ENCODE results near the gene ERGIC1.
A peak's percentile ranks its signal among the peaks of the same experiment; 100 is the strongest.
"Not testable (repeated sequence)": the region's sequence is repeated elsewhere in the genome, so short reads cannot be mapped to it uniquely, and the experiment has no call there.

The ERGIC1 gene

DNA sequence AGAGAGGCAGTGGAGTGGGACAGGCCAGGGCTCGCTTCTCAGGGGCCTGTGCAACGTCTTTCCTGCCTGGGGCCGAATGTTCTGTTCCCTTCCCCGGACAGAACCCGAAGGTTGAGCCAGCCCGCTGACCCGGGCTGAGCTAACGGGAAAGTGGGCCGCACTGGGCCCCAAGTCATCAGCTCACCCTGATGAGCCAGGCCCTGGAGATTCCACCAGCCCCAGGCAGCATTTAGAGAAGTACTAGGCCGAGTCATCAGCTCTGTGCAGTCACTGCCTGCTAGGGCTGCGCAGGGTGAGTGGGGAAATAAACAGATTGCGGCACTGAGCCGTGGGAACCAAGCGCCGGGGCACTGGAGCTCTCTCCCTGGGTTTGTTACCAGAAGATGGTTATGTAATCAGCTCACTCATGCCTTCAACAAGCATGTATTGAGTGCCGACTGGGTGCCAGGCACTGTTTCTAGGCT, 33.9 kb upstream of the ERGIC1 start:
- no peak for DNase-seq (ENCODE audit: low spot score)

DNA sequence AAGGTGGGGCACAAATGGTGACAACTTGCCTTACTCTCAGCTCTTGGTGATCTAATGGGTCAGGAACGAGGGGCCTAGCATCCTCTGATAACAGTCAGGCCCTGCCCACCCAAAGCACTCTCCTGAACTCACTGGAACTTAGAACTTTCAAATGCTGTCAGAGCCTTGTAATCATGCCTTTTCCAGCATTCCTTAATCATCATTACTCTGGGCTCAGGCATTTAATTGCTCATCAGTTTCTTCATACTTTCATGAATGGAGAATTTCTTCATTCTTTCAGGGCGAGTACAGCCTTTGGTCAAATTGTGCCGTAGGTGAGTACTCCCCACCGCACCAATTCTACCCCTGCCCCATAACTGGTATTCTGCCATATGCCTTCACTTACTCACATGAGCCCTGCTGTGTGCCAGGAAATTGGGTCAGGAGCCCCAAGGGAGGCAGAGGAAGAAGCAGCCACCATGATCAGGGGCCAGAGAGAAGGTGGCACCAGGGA, 32.8 kb upstream of the ERGIC1 start:
- peak; percentile 10 for DNase-seq (ENCODE audit: low spot score)

DNA sequence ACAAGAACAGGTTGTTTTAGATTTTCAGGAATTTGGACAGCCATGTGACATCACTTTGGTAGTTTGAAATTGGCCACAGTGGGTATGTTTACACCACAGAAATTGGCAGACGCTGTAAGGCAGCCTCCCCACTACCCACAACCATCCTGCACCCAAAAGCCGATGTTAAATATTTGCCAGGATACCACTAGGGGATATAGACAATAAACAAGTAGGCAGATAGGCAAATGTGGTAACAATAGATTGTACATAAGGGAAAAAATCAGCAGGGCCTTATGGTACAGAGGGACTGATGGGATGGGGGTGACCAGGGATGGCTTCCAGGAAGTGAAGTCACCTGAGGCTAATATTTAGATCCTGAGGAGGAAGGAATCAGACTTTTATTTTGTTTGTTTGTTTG, 31.9 kb upstream of the ERGIC1 start:
- no peak for DNase-seq (ENCODE audit: low spot score)

DNA sequence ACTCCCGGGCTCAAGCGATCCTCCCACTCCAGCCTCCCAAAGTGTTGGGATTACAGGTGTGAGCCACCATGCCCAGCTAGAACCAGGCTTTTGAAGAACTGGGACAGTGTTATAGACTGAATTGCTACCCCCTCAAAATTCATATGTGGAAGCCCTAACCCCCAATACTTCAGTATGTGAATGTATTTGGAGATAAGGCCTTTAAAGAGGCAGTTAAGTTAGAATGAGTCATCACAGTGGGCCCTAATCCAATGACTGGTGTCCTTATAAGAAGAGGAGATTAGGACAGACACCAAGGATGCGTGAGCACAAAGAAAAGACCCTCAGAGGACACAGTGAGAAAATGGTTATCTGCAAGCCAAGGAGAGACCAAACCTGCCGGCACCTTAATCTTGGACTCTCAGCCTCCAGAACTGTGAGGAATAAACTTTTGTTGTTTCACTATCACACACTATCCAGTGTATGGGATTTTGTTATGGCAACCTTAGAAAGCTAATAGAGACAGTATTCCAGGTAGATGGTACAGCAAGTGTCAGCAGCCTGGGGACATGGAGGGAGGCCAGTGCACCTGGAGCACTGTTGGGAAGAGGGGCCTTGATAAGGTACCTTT, 31.4 kb upstream of the ERGIC1 start:
- peak; percentile 22 for DNase-seq (ENCODE audit: low spot score)

DNA sequence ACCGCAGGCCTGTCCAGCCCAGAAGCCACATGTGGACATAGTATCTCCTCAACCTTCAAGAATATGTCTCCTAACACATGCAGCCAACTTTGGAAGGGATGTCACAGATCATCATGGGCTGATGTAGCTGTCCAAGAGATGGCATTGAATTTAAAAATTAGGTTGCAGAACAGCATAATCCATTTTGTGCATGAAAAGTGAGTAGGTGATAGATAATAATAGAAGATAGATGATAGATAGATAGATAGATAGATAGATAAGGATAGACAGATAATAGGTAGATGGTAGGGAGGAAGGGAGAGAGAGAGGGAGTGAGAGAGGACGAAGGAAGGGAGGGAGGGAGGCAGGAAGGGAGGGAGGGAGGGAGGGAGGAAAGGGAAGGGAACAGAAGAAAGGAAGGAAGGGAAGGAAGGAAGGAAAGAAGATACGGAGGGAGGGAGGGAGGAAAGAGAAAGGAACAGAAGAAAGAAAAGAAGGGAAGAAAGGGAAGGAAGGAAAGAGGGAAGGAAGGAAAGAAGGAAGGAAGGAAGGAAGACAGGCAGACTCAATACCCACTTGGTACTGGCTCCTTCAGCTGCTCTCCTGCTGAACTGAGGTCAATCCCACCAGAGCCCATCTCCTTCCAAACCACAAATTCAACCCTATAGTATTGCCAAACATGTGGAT, 28.9 kb upstream of the ERGIC1 start:
- no peak for DNase-seq (ENCODE audit: low spot score)

DNA sequence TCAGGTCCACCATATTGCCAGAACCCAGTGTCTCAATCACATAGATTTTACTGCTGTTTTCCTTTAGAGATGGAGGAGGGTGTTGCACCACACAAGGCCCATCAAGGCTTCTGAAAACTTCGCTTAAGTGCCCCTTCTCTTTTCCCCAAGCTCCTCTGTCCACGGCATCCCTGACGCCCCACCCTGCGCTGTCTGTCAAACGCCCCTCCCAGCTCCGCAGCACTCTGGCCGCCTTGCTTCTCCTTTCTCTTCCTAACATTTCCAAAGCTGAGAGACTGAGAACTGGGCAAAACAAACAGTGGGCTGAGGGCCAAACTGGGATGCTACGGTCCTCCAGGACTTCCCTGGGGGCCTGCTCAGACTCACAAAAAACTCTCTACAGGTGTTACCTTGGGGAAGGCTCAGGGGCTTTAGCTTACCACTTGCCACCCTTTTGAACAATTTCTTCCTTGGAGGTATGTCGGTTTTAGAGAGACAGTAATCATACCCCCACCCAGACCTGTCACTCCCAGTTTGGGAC, 28.3 kb upstream of the ERGIC1 start:
- DNase-seq (ENCODE audit: low spot score), result no peak

DNA sequence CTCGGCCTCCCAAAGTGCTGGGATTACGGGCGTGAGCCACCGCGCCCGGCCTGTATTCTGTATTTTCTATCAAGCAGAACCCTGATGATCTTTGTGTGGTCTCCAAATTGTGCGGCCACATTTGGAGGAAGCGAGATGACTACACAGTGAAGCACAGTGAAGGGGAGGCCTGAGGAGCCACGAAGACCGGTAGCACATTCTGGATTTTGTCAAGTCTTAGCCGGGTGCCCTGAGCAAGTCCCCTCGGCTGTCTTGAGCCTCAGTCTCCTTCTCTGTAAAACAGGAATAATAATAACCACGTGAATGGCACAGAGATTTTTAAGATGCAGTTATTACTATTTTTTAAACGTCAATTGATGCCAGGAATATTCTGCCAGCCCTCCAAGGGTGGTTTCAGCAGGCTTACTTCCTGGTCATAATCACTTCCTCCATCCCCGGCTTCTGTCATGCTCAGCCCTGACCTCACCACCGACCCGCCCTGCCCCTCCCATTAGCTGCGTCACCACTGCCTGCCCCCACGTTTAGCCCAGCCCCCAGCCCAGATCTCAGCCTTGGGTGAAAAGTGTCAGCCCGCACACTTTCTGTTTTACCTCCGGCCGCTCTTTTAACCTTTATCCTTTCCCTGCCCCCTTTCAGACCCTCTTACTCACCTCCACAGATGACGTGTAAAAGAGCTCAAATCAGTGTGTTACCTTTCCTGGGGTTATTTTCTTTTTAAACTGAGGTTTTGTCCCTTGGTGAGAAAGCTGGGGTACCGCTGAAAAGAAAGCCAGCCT, 27.0 kb upstream of the ERGIC1 start:
- peak; percentile 79 for DNase-seq (ENCODE audit: low spot score)

DNA sequence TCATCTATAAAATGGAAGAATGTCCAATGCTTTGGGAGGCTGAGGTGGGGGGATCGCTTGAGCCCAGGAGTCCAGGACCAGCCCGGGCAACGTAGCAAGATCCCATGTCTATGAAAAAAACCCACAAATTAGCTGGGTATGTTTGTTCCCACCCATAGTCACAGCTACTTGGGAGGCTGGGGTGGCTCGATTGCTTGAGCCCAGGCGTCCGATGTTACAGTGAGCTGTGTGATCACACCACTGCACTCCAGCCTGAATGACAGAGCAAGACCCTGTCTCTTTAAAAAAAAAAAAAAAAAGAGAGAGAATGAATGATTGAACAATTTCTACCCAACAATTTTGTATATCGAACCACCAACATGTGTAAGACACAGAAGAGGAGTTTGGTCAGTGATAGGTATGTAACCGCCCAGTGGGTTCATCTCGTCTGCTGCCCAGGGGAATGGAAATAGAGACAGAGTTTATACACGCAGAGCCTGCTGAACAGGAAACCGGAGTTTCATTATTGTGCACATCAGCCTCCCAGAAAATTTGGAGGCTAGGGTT, 26.2 kb upstream of the ERGIC1 start:
- DNase-seq (ENCODE audit: low spot score), result no peak

DNA sequence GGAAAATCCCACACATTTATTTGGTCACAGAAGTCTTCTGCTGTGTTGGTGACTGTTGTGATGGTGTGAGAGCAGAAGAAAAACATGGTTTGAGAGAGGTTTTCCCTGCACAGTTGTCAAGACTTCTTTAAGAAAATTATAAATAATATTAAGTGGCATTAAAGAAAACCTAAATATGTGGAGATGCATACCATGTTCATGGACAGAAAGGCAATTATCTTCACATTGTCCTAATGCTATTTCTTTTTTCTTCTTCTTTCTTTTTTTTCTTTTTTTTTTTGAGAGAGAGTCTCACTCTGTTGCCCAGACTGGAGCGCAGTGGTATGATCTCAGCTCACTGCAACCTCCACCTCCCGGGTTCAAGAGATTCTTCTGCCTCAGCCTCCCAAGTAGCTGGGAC, 24.3 kb upstream of the ERGIC1 start:
- no peak for DNase-seq (ENCODE audit: low spot score)

DNA sequence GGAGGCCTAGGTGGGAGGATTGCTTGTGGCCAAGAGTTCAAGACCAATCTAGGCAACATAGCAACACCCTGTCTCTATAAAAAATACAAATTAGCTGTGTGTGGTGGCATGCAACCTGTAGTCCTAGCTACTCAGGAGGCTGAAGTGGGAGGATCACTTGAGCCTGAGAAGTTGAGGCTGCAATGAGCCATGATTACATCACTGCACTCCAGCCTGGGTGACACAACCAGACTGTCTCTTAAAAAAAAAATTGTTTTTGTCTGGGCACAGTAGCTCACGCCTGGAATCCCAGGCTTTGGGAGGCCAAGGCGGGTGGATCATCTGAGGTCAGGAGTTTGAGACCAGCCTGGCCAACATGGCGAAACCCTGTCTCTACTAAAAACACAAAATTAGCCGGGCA, 23.1 kb upstream of the ERGIC1 start:
- DNase-seq (ENCODE audit: low spot score), result not testable (repeated sequence)

DNA sequence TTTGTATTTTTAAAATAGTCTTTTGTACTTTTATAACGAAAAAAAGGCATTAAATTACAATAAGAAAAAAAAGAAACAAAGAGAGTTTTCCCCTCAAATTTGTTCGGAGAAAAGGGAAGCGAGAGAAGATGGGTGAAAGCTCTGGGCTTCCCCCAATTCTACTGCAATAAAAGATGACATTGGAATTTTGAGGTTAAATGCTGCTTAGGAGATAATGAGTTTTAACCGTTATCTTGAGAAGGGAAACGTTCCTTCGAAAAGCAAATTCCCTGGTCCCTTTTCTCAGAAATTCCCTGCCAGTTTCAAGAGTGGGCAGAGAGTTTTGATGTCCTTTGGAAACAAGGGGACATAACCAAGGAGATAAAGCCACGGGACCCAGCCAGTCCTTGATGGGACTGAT, 18.4 kb upstream of the ERGIC1 start:
- DNase-seq (ENCODE audit: low spot score), result no peak

DNA sequence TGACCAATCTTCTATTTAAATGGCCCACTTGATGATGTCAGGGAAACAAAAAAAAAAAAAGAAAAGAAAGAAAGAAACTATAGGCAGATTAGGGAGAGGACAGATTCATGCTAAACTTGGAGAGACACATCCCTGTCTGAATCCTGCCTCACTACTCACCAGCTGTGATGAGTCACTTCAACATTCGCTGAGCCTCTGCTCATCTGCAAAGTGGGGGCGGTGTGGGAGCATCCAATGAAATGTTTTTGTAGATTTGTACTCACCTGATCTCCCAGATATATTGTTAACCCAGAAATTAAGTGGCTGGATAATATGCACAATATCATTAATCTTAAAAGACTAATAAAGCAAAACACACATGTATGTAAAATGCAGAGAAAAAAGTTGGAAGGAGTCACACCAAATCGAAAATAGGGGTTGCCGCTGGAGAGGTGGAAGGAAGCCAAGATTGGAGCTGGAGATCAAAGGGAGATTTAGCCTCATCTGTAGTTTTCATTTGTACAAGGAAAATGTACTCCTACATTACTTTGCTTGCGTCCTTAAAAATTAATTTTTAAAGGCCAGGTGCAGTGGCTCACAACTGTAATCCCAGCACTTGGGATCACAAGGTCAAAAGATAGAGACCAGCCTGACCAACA, 17.0 kb upstream of the ERGIC1 start:
- DNase-seq (ENCODE audit: low spot score), result peak; percentile 13

DNA sequence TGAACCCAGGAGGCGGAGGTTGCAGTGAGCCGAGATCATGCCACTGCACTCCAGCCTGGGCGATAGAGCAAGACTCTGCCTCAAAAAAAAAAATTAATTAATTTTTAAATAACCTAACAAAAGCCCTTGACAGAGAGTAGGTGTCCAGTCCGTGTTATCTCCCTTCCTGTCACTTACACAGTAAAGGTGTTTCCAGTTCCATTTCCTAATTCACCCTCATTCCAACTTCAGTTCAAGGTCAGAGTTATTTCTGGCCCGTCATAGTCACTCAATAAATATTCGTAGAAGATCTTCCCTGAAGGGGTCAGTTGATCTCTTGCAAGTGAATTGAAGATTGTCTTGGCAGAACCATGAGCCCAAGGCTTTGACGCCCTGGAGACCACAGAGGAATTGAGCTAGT, 16.4 kb upstream of the ERGIC1 start:
- DNase-seq (ENCODE audit: low spot score), result no peak

DNA sequence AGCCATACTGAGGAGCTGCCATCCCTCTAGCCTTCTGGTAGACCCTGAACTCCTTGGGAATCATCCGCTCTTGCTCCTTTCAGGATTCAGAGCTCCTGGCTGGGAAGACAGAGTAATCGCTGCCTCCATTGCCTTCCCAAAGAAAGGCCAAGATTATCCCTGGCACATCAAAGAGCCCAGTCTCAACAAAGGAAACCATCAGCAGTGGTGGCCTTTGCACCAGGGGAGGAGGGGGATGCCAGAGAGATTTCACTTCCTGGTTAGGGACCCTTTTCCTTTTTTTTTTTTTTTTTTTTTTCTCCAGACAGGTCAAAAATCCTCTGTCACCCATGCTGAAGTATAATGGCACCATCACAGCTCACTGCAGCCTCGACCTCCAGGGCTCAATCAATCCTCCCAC, 16.0 kb upstream of the ERGIC1 start:
- DNase-seq (ENCODE audit: low spot score), result no peak

DNA sequence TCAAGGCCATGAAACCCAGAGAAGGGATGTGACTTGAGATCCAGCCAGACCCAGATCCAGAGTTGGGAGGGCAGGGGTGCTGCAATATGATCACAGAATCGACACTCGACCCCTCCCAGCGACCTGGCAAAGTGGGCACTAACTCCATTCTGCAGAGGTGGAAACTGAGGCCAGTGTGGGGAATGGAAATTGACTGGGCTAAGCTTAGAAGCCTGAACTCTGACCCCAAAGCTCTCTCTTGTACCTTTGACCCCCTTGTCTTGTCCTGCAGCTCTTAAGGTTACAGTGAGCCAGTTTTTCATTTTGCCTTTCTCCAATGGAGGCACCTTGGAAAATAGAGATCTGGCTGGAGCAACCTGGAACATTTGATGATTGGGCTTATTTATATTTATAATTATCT, 14.5 kb upstream of the ERGIC1 start:
- DNase-seq (ENCODE audit: low spot score), result no peak

DNA sequence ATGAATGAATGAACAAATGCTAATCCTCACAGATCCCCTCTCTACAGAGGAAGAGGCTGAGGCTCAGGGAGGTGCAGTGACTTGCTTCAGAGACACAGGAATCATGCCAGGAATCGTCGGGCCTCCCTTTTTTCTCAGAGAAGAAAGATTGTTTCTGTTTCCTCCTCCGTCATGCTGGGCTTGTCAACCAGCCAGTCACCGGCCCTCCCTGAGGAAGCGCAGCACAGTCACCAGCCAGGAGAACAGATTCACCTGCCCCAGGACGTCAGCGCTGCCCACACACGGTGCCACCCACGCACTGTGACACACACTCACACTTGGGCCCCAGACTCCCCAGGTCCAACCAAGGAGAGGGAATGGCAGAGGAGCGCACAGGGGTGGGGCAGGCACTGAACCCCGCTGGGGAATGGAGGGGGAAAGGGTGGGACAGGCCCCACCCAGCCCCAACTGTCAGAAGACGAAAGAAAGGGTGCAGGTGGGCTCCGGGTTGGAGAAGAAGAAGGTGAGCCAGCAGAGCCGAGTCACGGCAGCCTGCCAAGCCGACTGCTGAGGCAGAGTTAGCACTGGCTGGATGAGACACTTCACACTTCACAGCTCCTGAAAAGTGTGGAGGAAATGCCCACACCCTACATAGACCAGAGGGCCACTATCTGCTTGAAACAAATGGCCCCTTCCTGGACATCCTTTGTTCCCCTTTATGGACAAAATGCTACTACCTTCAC, 13.8 kb upstream of the ERGIC1 start:
- no peak for DNase-seq (ENCODE audit: low spot score)

DNA sequence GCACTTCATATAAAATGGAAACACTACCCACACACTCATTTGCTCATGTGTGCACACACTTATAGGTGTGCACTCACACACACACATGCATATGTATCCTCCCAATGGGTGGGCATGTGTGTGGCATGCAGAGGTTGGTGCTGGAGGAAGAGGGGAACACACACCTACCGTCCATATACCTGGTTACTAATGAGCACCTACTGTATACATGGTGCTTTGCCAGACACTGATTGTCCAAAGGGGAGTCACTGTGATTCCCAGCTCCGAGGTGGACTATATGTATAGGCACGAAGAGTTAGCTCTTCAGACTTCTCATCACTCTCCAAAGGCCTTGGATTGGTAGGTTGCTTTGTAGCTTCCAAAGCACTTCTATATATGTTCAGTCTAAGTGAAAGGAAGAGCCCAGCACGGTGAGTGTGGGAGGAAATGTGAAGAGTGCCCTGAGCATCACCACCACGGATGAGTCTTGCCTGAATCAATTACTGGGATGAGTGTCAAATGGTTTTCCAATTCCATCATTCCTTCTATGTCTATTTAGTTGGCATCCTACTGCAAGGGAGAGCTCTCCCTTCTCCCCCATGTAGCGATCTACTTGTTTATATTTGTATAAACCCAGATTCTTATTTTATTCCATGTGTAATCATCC, 12.6 kb upstream of the ERGIC1 start:
- no peak for DNase-seq (ENCODE audit: low spot score)

DNA sequence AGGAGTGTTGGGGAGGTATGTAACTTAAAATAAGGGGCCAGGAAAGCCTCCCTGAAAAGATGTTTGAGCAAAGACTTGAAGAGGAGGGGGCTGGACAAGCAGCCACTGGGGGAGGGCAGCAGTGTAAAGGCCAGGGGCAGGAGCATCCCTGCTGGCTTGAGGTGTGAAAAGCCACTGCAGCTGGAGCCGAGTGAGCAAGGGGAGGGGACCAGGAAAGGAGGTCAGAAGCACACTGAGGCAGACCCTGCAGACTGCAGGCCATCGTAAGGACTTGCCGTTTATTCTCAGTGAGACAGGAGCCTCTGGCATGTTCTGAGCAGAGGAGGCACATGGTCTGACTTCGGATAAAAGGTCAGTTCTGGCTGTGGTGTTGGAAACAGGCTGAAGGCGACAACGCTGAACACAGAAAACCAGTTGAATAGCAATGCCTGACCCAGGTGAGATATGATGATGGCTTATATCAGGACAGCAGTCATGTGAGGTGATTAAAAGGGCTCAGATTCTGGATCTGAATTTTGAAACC, 10.2 kb upstream of the ERGIC1 start:
- no peak for DNase-seq (ENCODE audit: low spot score)

DNA sequence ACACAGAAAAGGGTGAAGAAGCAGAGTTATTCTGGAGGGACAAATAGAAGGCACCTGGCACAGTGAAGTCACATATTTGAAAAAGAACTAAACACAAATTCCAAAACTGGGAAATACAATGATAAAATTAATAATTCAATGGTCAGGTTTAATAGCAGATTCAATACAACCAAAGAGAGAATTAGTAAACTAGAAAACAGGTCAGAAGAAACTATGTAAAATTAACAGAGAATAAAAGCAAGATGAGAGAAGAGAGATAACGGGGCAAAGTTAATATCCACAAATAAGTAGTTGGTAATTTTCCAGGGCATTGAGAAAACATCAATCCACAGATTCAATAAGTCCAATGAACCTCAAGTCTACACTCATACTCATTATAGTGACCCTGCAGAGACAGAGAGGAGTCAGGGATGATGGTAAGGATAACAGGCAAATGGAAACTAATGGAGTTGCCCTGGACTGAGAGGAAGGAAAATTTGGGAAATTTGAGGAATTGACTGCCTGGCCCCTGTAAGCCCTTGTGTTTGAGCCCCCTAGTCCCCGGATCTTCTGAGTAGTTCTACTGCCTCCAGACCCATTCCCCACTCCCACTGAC, 8.3 kb upstream of the ERGIC1 start:
- DNase-seq (ENCODE audit: low spot score), result no peak

DNA sequence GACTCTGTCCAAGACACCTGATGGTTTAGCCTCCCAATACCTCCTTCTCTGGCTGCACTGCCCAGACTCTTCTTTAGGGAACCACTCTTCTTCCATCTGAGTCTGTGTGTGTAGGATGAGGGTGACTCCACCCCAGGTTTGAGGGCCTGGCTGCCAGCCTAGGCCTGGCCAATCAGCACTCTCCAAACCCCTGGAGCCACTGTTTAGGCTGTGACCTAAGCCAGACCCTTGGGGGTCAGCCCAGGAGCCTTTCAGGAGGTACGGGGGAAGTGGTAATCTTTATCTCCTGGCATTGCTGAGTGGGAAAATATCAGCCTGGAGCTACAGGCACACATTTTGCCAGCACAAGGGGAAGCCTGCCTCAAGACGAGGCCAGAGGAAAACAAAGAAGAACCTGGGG, 6.2 kb upstream of the ERGIC1 start:
- no peak for DNase-seq (ENCODE audit: low spot score)

Measured in LoVo (cell line).